PC-9 (cell line): ENCODE results near the gene COMT. TPM values are rescaled to one million over a fixed set of nuclear protein-coding genes. Genes with fewer than 3 reads are reported as not detected.

ENCODE experiments used
- BruUV-seq: library from RNA; stranded (reverse); fragments of 400-500 nt; replicated peaks from 2 replicates; lab custom pipeline; 2021; lab: Mats Ljungman, UMichigan
- CTCF ChIA-PET: fragments of 300-600 bp; sonication (Branson Sonifier 250); formaldehyde crosslinking; loops from one replicate; lab custom pipeline; 2022; ENCODE audit warnings: antibody characterized with exemption; lab: Charles Lee
- POLR2A ChIA-PET: fragments of 300-600 bp; sonication (Branson Sonifier 250); formaldehyde crosslinking; loops from one replicate; lab custom pipeline; 2022; ENCODE audit warnings: antibody characterized with exemption; ENCODE audit not compliant: unreplicated experiment; lab: Charles Lee
- DNase-seq, 2 experiments: peaks; one replicate each; pipeline versions ENCODE4 v3.0.0 to v3.0.0-alpha.2; 2015 to 2022; ENCODE audit warnings: mixed read lengths in 1 of 2
- H2AFZ ChIP-seq: fragments of 200-600 bp; sonication (generic); 2 replicates; pipeline ENCODE4 v1.8.1; 2017; ENCODE audit warnings: antibody characterized with exemption
- H3F3A ChIP-seq: fragments of 200-600 bp; sonication (generic); 2 replicates; pipeline ENCODE4 v1.8.1; 2017; ENCODE audit warnings: antibody characterized with exemption, mild to moderate bottlenecking, low read depth; ENCODE audit not compliant: insufficient read depth
- H3K27ac ChIP-seq: fragments of 200-600 bp; sonication (generic); 2 replicates; pipeline ENCODE4 v1.6.1; 2016; ENCODE audit warnings: mixed run types
- H3K27me3 ChIP-seq: fragments of 200-600 bp; sonication (generic); 2 replicates; pipeline ENCODE4 v1.6.1; 2016; ENCODE audit warnings: low read depth, mixed run types; ENCODE audit not compliant: insufficient read depth
- H3K36me3 ChIP-seq: fragments of 200-600 bp; sonication (generic); 2 replicates; pipeline ENCODE4 v1.6.1; 2016; ENCODE audit warnings: low read depth, mixed run types
- H3K4me1 ChIP-seq: fragments of 200-600 bp; sonication (generic); replicated peaks from 2 replicates; pipeline ENCODE4 v1.6.1; 2016; ENCODE audit warnings: mixed run types; ENCODE audit not compliant: insufficient read depth
- H3K4me2 ChIP-seq: fragments of 200-600 bp; sonication (generic); 2 replicates; pipeline ENCODE4 v1.6.1; 2017; ENCODE audit warnings: mixed run types
- H3K4me3 ChIP-seq: fragments of 200-600 bp; sonication (generic); 2 replicates; pipeline ENCODE4 v1.6.1; 2016; ENCODE audit warnings: mixed run types
- H3K79me2 ChIP-seq: fragments of 200-600 bp; sonication (generic); 2 replicates; pipeline ENCODE4 v1.6.1; 2017; ENCODE audit warnings: low read depth, mixed run types
- H3K9me2 ChIP-seq: fragments of 200-600 bp; sonication (generic); 2 replicates; pipeline ENCODE4 v1.8.1; 2017; ENCODE audit warnings: mild to moderate bottlenecking; ENCODE audit not compliant: insufficient read depth
- H3K9me3 ChIP-seq: fragments of 200-600 bp; sonication (generic); 2 replicates; pipeline ENCODE4 v1.8.1; 2016; ENCODE audit warnings: low read depth; ENCODE audit not compliant: insufficient read depth
- H4K20me1 ChIP-seq: fragments of 200-600 bp; sonication (generic); 2 replicates; pipeline ENCODE4 v1.8.1; 2017; ENCODE audit not compliant: insufficient read depth
- EZH2 ChIP-seq: fragments of 200-600 bp; sonication (generic); IDR thresholded peaks from 2 replicates; pipeline ENCODE4 v1.8.0; 2017; ENCODE audit warnings: antibody characterized with exemption, low read depth
- intact Hi-C: fragments of 100-400 bp; cut with micrococcal nuclease; formaldehyde crosslinking; loops from one replicate; pipeline ENCODE4 v1.10.0; 2022; ENCODE audit not compliant: unreplicated experiment
- total RNA-seq: library from RNA; stranded (reverse); gene quantifications from 2 replicates; pipeline ENCODE4 v1.2.3, GENCODE V29; 2021
- TF ChIP-seq, protein P1 (sequence below): fragments of 200-600 bp; sonication (generic); conservative IDR thresholded peaks from 2 replicates; pipeline ENCODE4 v1.6.1; 2017; ENCODE audit warnings: mixed run types, antibody characterized with exemption, mild to moderate bottlenecking, moderate library complexity

COMT gene
- total RNA-seq, 1 experiment from 2014 or later = 99.9 TPM

DNA sequence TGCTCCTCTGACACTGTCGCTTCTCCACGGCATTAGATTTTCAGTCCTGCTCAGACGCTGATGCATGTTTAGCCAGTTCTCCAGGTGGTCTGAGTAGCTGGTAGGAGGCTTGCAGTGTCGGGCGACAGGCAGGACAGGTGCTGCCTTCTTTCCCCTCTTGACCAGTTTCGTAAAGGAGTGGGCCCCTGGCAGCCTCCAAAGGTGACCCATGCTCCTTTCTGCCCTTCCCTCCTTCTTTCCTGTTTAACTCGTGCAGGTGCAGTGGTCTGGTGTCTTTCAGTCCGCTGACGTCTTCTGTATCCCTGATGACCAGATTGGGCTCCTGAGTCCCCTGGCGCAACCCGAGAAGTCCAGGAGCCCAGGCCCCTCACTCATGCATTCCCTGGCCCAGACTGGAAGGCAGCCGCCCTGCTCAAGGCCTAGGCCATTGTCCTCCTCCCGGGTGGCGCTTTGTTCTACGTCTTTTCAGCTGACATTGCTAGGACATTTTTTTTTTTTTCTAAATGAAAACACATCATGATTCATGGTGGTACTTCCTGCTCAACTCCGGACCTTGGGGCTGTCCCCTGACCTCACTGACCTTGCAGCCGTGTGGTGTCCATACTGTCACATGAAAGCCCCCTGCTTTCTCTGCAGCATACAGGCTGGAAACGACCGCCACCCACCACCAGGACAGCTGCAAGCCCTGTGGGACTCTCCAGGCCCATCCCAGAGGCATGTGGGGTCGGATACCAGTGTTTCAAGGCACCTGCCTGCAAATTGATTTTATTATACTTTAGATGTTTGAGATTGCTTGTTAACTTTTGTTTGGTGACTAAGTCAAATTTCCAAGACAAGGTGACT lies 25.6 kb downstream of the COMT start:
- Histone ChIP-seq H3K4me1 (peaks cover 15% of the 10 kb centered on the region), H4K20me1 (no peaks in the 10 kb centered on the region), H3K27me3 (no peaks in the 10 kb centered on the region), H3K4me2 (no peak overlapping the region), H3K27ac (no peak overlapping the region), H3F3A (peaks cover 6% of the 10 kb centered on the region; the same call in 1 of the 2 replicates), H3K9me3 (no peaks in the 10 kb centered on the region), H3K36me3 (no peaks in the 10 kb centered on the region), H2AFZ (no peak overlapping the region), H3K79me2 (peaks cover 15% of the 10 kb centered on the region; the same call in 1 of the 2 replicates), H3K4me3 (no peak overlapping the region), H3K9me2 (no peaks in the 10 kb centered on the region)
- POLR2A ChIA-PET = no interaction called here
- CTCF ChIA-PET = no interaction called here
- intact Hi-C loops = loop anchor here (10.0 kb wide), 1 partner anchor 318 kb away; no protein-coding TSS in a partner anchor
- BruUV-seq = no TSS peak
- DNase-seq = no peak
- no peak for TF ChIP-seq EZH2
- TF ChIP-seq, protein P1, sequence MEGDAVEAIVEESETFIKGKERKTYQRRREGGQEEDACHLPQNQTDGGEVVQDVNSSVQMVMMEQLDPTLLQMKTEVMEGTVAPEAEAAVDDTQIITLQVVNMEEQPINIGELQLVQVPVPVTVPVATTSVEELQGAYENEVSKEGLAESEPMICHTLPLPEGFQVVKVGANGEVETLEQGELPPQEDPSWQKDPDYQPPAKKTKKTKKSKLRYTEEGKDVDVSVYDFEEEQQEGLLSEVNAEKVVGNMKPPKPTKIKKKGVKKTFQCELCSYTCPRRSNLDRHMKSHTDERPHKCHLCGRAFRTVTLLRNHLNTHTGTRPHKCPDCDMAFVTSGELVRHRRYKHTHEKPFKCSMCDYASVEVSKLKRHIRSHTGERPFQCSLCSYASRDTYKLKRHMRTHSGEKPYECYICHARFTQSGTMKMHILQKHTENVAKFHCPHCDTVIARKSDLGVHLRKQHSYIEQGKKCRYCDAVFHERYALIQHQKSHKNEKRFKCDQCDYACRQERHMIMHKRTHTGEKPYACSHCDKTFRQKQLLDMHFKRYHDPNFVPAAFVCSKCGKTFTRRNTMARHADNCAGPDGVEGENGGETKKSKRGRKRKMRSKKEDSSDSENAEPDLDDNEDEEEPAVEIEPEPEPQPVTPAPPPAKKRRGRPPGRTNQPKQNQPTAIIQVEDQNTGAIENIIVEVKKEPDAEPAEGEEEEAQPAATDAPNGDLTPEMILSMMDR = no peak

DNA sequence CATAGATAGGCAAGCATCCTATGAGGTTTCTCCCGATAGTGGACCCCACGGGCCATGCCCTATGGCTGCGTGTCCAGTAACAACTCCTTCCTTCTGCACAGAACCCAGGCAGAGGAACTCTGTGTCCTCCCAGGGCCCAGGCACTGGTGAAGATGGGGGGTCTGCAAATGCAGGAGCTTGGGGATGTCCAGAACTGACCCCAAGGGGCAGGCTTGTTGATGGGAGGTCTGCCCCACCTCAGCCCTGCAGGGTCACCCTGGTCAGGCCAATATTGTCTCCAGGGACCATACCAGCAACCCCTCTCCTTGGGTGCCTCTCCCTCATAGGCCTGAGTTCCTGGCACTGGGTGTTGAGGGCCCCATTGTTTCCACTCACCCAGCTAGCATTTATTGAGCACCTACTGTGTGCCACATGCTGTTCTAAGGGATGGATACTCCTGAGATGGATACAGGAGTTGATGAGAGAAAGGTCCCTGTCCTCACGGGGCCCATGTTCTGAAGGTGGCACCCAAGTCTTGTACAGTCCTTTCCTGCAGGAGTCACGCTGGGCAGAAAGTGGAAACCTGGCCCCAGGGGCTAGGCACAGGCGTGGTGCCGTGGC lies 26.4 kb downstream of the COMT start:
- ChIA-PET POLR2A (no interaction called here), CTCF (no interaction called here)
- no TSS peak for BruUV-seq
- H3K27ac ChIP-seq = no peak overlapping the region
- H3K36me3 ChIP-seq = no peaks in the 10 kb centered on the region
- no peak overlapping the region for H3K4me2 ChIP-seq
- H3K4me1 ChIP-seq = peaks cover 9% of the 10 kb centered on the region
- DNase-seq = no peak
- no peaks in the 10 kb centered on the region for H3F3A ChIP-seq
- H4K20me1 ChIP-seq = no peaks in the 10 kb centered on the region
- no peak overlapping the region for H2AFZ ChIP-seq
- H3K27me3 ChIP-seq = no peaks in the 10 kb centered on the region
- intact Hi-C loops = loop anchor here (10.0 kb wide), 1 partner anchor 317 kb away; no protein-coding TSS in a partner anchor
- H3K4me3 ChIP-seq = no peak overlapping the region
- no peak for TF ChIP-seq EZH2
- TF ChIP-seq, protein P1 = no peak
- H3K9me2 ChIP-seq = no peaks in the 10 kb centered on the region
- H3K9me3 ChIP-seq = no peaks in the 10 kb centered on the region
- H3K79me2 ChIP-seq = peaks cover 15% of the 10 kb centered on the region; the same call in 1 of the 2 replicates

- ChIA-PET POLR2A (no interaction called here), CTCF (no interaction called here)
- intact Hi-C loops = loop anchor here (10.0 kb wide), 1 partner anchor 316 kb away; no protein-coding TSS in a partner anchor
- no peak overlapping the region for H3K4me3 ChIP-seq
- TF ChIP-seq, protein P1 = no peak
- TF ChIP-seq EZH2 = no peak
- no peak overlapping the region for H3K27ac ChIP-seq
- H3K79me2 ChIP-seq = peaks cover 13% of the 10 kb centered on the region; the same call in 1 of the 2 replicates
- no peak for DNase-seq
- no peaks in the 10 kb centered on the region for H3F3A ChIP-seq
- no peaks in the 10 kb centered on the region for H3K9me2 ChIP-seq
- H3K9me3 ChIP-seq = no peaks in the 10 kb centered on the region
- H3K36me3 ChIP-seq = no peaks in the 10 kb centered on the region
- peaks cover 8% of the 10 kb centered on the region for H3K4me1 ChIP-seq
- no peak overlapping the region for H3K4me2 ChIP-seq
- no peak overlapping the region for H2AFZ ChIP-seq
- H4K20me1 ChIP-seq = no peaks in the 10 kb centered on the region
- no TSS peak for BruUV-seq
- H3K27me3 ChIP-seq = no peaks in the 10 kb centered on the region
Observed at GRCh38 chr22:19968450-19968891, 26.9 kb downstream of the COMT start.
